ENCODE data around the gene TSTD2.

- TF ChIP-seq JUN (CRISPR knock-in tag; IDR thresholded peaks at IDR 0.05) (no peak), MAX (CRISPR knock-in tag; IDR thresholded peaks at IDR 0.05) (no peak), CTCF (IDR thresholded peaks at IDR 0.05) (peak; percentile 81), SOX15 (CRISPR knock-in tag; IDR thresholded peaks at IDR 0.05) (no peak)
Observed at GRCh38 chr9:97598461-97599288, 34.5 kb downstream of the TSTD2 start.
